GM12874 (cell line): ENCODE measurements around the gene PYGM.

Experiments used
- TF ChIP-seq, protein P1 (sequence below): IDR thresholded peaks from 2 replicates; pipeline ENCODE4 v1.5.1; 2011; ENCODE audit warnings: low read depth, mild to moderate bottlenecking, control low read depth, low read length, moderate library complexity; ENCODE audit not compliant: insufficient read depth

Gene PYGM

DNA sequence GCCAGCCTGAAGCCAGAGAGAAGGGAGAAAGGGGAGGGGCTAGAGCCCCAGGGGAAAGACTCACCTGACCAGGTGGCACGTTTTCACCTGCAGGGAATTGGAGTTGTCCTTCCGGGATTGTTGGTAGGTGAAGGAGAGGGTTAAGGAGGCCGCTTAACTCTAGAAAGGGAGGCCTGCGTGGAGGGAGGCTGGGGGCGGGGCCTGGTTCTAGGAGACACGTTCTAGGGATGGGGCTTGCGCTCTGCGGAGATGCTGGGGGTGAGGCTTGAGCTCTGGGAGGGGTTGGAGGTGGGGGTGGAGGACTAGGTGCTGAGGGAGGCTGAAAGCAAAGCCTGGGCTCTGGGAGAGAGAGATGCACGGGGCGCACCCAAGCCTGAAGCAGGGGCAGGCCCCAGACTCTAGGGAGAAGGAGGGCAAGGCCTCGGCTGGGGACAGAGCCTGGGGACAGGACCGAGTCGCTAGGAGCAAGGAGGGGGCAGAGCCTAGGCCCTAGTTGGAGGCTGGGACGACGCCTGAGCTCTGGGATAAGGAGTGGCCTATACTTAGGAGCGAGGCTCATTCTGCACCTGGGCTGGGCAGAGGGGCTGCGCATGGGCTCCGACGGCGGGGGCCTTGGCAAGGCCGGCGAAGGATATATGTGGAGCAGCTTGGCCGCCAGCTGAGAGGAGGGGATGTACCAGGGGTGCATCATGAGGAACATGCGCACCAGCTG is 18.2 kb downstream of the PYGM start:
- TF ChIP-seq, protein P1, sequence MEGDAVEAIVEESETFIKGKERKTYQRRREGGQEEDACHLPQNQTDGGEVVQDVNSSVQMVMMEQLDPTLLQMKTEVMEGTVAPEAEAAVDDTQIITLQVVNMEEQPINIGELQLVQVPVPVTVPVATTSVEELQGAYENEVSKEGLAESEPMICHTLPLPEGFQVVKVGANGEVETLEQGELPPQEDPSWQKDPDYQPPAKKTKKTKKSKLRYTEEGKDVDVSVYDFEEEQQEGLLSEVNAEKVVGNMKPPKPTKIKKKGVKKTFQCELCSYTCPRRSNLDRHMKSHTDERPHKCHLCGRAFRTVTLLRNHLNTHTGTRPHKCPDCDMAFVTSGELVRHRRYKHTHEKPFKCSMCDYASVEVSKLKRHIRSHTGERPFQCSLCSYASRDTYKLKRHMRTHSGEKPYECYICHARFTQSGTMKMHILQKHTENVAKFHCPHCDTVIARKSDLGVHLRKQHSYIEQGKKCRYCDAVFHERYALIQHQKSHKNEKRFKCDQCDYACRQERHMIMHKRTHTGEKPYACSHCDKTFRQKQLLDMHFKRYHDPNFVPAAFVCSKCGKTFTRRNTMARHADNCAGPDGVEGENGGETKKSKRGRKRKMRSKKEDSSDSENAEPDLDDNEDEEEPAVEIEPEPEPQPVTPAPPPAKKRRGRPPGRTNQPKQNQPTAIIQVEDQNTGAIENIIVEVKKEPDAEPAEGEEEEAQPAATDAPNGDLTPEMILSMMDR = no peak

DNA sequence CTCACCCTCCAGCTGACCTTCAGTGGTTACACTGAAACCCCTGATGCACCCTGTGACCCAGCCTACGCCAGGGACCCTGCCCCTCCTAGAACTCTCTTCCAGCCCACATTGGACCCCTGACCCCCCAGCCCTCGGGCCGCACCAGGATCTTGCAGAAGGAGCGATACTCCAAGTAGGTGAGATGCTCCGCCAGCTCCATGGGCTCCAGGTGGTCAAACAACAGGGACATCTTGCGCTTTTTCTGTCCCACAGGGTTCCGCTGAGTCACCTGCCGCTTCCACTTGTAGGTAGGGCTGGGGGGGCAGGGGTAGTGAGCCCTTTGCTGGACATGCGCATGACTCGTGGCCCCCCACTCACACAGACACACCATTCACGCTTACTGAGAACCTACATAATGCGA is 19.9 kb downstream of the PYGM start:
- TF ChIP-seq, protein P1 = no peak

DNA sequence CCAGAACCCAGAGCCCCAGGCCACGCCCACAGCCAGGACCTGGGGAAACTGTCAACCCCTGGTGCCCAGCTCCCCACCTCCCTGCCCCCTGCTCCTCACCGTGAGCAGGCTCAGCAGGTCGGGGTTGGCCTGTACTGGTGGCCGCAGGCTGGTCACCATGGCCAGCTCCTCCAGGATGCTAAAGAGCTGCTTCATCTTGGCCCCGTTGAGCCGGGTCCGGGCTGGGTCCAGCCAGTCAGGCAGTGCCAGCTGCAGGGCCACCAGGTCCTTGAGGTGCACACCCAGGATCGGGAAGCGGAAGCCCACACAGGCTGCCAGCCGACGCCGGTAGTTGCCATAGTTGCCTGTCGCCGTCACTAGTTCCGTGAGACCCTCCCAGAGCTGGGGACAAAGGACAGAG is 23.1 kb downstream of the PYGM start:
- TF ChIP-seq, protein P1 = no peak

DNA sequence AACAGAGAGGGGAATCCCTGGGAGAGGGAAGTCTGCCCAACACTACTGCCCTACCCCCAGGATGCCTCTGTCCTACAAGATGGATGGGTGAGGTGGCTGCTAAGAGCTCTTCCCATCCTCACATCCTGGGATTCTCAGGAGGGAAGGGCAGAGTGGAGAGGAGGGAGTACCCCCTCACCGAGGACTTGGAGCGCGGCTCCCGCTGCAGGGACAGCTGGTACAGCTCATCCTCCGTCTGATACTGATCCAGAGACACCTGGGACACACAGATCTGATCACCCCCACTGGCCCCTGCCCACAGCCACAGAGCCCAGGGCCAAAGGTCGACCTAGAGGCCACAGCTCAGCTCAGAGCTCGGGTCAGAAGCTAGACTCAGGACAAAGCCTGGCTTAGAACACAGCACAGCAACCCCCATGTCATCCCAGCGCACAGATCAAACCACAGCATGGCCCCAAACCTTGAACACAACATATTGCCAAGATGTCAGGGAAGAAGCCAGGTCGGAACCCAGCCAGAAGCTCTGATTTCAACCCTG is 24.0 kb downstream of the PYGM start:
- TF ChIP-seq, protein P1 = no peak

DNA sequence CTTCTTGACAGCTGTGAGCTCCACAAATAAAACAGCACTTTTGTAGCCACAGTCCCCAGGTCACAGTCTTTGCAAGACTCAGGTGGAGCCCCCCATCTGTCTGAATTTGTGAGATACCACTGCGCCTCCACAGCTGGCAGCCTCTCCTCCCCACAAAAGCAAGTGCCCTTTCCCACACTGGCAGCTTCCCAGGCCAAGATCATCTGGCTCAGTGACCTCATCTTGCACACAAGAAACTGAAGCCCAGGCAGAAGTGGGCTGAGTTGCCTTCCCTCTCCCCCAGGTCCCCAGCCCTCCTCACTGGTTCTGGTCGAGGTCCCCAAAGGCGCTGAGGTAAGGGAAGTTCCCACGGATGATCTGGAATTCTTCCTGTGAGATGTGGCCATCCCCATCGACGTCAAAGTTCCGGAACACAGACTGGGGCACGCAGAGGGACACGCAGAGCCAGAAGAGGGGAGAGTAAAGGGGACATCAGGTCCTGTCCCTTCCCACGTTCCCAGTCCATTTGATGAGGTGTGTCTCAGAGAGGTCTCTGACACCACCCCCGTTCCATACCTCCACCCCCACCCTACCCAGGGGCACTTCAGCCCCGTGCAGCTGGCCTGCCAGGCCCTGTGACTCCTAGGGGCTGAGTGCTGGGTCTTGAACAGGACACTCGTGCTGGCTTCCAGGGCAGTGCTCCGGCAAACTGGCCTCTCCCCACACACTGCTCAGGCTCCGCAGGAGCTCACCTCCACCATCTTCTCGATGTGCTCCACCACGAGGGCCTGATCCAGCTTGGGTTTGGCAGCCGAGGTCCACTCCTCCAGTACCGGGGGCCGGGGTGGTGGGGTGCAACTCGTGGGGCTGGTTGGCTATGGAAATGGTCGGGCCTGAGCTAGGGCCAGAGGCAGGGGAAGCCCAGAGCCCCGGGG is 24.7 kb downstream of the PYGM start:
- TF ChIP-seq, protein P1 = no peak

DNA sequence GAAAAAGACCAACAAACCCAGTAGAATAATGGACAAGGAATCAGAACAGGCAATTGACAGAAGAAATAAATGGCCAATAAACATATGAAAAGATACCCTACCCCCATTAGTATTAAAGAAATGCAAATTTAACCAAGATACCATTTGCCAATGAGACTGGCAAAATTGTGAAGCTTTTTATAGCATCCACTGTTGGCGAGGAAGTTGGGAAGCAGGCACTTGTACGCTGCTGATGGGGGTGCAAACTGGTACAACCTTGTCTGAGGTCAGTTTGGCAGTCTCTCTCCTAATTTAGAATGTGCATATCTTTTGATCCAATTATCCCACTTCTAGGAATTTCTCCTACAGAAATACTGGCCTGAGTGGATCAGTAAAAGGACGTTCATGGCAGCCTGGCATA is 28.2 kb downstream of the PYGM start:
- TF ChIP-seq, protein P1 = no peak

DNA sequence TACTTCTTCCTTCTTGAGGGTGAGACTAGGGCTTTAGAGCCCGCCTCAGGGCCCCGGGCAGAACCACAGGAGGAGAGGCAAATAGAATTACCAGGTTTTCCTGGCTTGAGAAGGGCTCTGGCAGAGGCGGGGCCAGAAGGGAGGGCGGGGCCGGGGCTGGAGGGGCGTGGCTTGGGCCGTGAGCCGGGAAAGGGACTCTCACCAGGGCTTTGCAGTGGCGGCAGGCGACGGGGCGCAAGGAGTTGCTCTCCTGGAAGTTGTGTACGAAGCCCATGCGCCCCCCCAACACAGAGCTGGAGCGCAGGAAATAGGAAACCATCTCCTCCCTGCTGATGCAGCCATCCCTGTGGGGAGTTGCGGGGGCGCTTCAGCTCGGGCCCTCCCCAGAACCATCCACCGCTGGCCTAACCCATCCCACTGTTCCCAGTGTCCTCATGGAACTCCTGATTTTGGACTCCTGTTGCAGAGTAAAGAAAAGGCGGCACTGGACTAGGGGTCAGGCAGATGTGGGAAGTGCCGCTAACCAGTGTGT is 29.9 kb downstream of the PYGM start:
- TF ChIP-seq, protein P1 = no peak
